ENCODE measurements around the gene ZNF626.
"Not testable (repeated sequence)": the region's sequence is repeated elsewhere in the genome, so short reads cannot be mapped to it uniquely, and the experiment has no call there.

The ZNF626 gene

GRCh38 chr19:20661150-20661819, at the start of gene ZNF626:
Gene ZNF626 (minus strand): TSS chr19:20661571. CDS start chr19:20661446, 125 bp downstream.
- DNase-seq (ENCODE audit: low read depth), result peak; percentile 83

- no peak for DNase-seq (ENCODE audit: low read depth)
These were observed 7.9 kb upstream of the ZNF626 start for GRCh38 chr19:20669263-20669662.

- no peak for DNase-seq (ENCODE audit: low read depth)
These were observed 5.9 kb upstream of the ZNF626 start for GRCh38 chr19:20667281-20667680.

- DNase-seq (ENCODE audit: low read depth), result no peak
These were observed 3.8 kb upstream of the ZNF626 start for GRCh38 chr19:20664901-20665781.

- DNase-seq (ENCODE audit: low read depth), result not testable (repeated sequence)
These were observed 3.1 kb upstream of the ZNF626 start for GRCh38 chr19:20664475-20664874.

- DNase-seq (ENCODE audit: low read depth), result no peak
These were observed 1.2 kb upstream of the ZNF626 start for GRCh38 chr19:20662421-20663105.

GRCh38 chr19:20660473-20661140, 764 bp downstream of the ZNF626 start:
- DNase-seq (ENCODE audit: low read depth), result no peak

- DNase-seq (ENCODE audit: low read depth), result no peak
These were observed 20.8 kb downstream of the ZNF626 start for GRCh38 chr19:20640545-20640944.

GRCh38 chr19:20640023-20640422, 21.3 kb downstream of the ZNF626 start:
- DNase-seq (ENCODE audit: low read depth), result no peak

- not testable (repeated sequence) for DNase-seq (ENCODE audit: low read depth)
These were observed 36.8 kb downstream of the ZNF626 start for GRCh38 chr19:20624560-20624959.

- no peak for DNase-seq (ENCODE audit: low read depth)
These were observed 45.3 kb downstream of the ZNF626 start for GRCh38 chr19:20616071-20616470.

- DNase-seq (ENCODE audit: low read depth), result not testable (repeated sequence)
These were observed 46.4 kb downstream of the ZNF626 start for GRCh38 chr19:20614971-20615370.

- DNase-seq (ENCODE audit: low read depth), result no peak
These were observed 48.6 kb downstream of the ZNF626 start for GRCh38 chr19:20612711-20613316.

- DNase-seq (ENCODE audit: low read depth), result no peak
These were observed 49.5 kb downstream of the ZNF626 start for GRCh38 chr19:20611866-20612265.

GRCh38 chr19:20607943-20608342, 53.4 kb downstream of the ZNF626 start:
- no peak for DNase-seq (ENCODE audit: low read depth)
